Endothelial cell of hepatic sinusoid (primary cell): ENCODE measurements around the gene PLCB2.

ENCODE experiments used
- in situ Hi-C: cut with HindIII; loops from 2 replicates; pipeline ENCODE4 v1.10.0; 2017; ENCODE audit warnings: low sequenced_read_pairs

PLCB2 gene

DNA sequence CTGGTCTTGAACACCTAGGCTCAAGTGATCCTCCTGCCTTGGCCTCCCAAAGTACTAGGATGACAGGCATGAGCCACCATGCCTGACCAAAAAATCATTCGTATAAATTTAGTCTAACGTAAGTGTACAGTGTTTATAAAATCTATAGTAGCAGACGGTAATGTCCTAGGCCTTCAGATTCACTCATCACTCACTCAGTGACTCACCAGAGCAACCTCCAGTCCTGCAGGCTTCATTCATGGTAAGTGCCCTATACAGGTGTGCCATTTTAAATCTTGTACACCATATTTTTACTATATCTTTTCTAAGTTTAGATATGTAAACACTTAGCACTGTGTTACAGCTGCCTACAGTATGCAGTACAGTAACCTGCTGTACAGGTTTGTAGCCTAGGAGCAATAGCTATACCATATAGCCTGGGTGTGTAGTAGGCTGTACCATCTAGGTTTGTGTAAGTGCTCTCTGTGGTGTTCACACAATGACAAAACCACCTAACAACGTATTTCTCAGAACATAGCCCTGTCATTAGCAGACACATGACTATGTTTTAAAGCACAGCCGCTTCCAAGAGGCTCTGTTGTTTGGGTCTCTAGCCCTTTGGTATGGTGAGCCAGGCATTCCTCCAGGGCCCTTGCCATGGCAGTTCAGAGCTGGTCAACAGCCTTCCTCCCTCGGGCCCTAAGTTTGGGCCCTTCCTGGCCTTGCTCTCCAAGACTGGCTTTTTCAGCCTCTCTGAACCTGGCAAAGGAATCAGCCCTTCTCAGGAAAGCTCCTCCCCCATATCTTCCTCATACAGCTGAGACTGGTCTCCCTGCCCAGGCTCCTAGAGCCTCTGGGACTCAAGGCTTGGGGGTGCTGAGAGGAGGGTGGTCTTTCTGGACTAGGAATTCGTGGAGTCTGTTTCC is 34.9 kb upstream of the PLCB2 start:
- in situ Hi-C loops: no loop called here

DNA sequence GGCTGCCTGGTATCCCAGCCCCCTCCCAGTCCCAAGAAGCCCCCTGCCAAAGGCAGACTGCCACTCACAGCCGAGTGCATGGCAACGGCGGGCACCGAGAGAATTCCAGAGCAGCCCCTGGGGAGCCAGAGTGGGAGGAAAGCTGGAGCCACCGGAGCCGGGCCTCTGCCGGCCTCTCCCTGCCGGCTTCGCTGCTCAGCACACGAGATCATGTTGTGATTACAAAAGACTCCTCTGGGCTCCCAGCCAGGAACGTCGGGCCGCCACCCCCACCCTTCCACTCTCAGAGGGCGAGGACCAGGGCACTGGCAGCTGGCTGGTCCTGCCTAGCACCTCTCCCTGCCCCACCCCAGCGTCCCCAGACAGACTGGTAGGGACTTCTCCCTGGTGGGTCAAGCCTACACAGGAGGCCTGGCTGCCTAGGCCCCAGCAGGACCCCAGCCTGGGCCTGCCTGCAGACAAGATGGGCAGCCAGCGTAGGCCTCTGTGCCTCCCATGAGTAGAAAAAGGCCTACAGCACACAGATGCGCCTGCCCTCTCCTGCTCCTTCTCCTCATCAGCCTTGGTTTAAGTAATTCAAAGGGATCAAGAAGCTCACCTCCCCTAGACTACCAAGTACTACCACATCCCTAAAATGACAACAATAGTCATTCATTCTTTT is 33.1 kb upstream of the PLCB2 start, which contains the start of gene CCDC9B:
Gene CCDC9B (minus strand): TSS at position 200 of the 661 bp plus-strand sequence. CDS start 120 bp downstream, at position 80.
- in situ Hi-C loops: no loop called here

DNA sequence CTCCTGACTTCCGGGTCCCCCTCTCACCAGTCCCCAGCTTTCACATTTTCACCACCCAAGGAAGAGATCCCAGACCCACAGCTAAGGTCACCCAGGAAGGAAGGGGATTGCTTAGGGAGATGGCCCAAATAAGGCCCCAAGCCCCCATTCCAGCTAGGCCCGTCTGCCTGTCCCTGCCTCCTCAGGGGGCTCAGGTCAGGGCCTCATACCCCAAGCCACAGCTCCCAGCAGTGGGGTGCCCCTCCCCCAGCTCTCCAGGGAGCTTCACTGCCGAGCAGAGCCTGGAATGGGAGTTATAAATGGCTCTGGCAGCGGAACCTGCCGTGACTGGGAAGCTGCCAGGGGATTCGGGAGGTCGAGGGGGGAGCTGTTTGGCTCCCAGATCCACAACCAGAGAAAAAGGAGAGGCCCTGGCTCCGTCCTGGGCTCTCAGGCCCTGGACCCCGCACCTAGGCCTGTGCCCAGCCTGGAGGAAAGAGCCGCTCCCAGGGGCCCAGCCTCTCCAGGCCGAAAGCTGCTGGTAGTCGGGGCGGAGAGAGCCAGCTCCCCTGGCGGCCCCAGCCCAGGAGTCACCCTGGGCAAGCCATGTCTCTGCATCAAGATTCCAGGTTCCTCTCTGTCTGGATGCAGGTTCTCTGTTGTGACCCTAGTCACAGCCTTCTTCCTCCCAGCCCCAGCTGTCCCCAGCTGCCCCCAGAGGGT is 32.5 kb upstream of the PLCB2 start:
- in situ Hi-C loops: no loop called here

DNA sequence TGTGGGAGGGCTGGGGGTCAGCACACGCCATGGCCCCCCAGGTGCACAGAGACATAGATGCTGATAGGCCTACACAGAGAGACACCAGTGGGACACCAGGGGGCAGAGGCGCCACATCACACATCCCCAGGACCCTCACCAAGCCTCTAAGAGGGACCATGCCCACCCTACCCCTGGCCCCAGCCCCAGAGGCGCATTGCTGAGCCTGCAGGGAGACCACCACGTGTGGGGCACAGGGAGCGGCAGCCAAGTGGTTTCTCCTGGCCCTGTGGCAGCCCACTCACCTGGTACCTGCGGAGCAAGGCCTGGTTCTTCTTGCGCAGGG is 31.8 kb upstream of the PLCB2 start:
- in situ Hi-C loops: no loop called here

DNA sequence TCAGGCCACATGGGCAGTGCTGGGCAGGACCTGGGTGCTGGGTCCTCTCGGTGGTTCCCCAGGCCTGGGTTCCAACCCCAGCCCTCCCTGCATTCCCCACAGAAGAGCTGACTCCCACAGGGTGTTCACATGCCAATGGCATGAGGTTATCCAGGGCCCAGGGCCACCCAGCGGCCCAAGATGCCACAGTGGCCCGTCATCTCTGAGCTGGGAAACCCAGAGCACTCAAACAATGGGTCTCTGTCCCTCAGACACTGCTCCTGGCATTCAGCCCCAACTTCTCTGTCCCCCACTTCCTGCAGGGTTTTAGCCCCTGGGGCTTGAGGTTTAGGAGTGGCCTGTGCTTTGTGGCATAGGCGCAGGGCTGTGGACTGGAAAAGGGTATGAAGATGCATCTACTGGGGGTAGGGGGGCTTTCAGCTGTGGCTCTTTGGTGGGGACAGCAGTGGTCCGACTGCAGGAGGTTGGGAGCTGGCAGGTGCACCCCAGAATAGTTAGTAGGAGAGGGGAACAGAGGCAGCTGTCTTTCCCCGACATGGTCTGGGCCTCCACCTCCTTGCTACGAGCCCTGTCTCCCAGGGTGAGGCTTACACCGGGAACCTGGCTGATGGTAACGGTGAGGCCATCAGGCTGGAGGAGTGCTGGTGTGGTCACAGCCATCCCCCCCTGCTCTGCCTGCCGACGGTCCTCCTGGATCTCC is 31.3 kb upstream of the PLCB2 start:
- in situ Hi-C loops: no loop called here

DNA sequence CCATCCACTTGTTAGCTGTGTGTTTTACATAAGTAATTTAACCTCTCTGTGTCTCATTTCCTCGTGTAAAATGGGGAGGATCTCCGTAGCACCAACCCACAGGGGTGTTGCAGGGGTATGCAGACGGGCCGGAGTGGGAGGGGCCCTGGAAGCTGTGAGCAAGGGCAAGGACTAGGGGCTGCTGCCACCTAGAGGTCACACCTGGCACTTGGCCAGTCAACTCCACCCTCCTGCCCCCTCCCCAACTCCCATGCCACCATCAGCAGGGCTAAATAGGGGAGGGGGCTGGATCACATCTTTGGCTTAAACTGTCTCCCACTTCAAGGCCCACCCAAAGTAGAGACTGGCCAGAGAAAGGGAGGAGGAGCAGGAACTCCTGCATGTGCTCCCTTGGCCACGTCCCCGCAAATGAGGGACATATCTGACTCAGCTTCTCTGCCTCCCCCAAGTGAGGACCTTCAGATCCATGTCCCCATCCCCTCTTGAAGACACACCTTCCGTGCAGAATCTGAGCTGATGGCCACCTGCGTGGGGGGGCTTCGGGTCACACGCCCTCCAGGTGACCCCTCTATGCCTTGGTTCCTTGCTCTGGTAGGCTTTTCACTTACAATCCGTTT is 30.4 kb upstream of the PLCB2 start:
- in situ Hi-C loops: no loop called here

DNA sequence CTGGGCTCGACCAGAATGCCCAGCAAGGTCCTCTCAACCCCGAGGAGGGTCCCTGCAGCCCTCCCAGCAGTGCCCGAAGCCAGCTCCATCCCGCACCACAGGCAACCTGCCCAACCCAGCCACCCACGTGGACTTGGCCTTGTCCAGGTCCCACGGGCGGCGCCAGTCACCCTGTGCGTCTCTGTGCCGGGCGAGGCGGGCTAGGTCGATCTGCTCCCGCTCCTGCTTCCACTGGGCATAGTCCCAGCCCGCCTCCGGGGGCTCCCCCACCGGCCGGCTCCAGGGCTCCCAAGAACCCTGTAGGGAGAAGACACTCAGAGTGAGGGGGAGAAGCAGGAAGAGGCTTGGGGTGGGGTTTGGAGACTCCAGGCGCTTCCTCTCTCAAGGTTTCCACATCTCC is 29.9 kb upstream of the PLCB2 start:
- in situ Hi-C loops: no loop called here

DNA sequence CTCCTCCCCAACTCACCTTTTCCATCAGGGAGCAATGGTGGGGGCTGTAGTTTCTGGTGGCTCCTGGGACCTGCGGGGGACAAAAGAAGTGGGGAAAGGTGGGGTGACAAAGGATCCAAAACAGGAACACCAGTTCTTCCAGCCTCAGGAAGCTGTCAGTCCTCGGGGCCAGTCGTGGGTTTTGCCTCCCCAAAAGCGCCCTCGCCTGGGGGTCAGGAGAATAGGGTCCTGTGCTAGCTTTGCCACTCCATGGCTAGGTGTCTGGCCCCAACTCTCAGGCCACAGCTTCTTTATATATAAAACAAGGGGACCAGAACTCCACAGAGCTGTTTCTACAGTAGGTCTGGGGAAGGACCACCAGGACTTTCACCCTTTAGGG is 29.0 kb upstream of the PLCB2 start:
- in situ Hi-C loops: no loop called here

DNA sequence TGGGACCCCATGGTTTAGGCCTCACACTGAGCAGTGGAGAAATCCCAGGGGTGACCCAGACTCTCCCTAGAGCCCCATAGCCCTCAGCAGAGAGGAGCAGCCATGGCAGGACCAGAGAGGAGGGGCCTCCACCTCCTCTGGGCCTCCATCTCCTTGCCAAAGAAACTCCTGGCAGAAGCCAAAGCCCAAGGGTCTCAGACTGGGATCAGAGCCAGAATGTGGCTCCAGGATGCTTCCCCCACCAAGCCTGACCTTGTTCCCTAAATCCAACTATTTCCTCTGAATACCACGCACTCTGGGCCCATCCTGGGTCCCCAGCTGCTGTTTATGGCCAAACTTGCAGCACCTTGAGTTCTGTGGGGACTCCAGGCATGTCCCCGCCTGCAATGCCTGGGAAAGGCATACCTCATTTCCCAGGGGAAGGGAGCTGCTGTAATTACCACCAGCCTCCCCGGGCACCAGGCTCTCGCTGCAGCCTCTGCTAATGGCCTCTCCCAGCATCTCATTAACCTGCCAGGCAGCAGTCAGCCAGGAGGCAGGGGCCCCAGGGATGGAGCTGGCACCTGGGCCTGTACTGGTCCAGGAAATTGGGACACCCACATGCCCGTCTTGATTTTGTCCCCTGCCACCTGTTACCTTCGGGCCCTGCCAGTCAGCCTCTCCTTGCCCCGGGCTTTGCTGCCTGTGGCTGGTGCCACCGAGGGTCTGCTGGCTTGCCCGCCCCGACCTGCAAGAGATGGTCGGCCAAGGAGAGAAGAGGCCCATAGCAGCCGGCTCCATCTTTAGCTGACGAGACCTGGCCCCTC is 28.4 kb upstream of the PLCB2 start:
- in situ Hi-C loops: no loop called here

DNA sequence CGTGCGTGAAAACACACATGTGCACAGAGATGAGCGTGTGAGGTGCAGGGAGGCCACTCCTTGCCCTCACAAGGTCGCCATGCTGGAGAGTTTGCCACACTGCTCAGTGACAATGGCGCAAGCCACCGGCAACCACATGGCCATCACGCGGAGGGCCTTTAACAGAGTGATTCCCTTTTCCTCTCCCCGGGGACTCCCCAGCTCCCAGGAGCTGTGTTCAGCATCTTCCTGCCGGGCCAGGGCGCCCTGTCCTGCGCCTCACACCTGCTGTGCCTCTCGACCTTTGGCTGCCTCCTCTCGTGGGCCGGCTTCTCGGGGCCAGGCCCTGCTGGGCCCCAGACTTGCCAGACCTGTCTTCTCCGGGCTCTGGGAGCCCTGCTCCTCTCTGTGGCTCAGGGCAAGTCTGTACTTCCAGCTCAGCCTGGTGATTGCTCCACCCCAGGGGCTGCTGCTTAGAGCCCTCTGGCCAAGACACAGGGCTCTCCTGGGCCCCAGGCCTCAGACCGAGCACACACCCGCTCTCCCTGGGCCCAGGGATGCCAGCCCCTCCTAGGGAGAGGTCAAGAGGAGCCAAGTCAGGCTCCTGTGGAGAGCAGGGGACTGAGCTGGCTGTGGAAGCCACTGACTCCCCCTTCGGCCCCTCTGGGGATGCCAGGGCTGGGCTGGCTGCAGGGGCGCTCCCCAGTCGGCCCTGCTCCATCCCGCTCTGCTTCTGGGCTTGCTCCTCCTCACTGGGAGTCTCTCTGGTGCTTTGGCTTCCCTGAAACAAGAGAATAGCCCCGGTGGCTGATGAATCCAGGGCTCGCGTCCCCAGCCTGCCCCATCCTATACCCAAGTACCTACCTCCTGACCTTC is 27.4 kb upstream of the PLCB2 start:
- in situ Hi-C loops: no loop called here

DNA sequence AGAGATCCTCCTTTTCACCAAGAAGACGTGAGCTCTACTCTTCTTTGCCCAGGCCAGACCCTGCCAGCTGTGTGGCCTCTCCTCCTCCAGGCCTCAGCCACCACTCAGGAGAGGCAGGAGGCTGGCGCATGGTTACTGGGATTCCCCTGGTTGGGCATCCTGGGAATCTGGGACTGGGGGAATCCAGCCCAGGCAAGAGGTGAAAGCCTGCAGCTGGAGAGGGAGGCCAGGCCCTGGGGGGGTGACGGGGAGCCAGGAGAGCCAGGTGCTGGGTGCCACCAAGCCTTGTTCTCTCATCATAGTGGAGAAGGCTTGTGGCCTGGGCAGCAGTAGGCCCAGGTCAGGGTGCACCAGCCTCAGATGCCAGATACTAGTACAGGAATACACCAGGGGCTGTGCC is 26.8 kb upstream of the PLCB2 start:
- in situ Hi-C loops: no loop called here

DNA sequence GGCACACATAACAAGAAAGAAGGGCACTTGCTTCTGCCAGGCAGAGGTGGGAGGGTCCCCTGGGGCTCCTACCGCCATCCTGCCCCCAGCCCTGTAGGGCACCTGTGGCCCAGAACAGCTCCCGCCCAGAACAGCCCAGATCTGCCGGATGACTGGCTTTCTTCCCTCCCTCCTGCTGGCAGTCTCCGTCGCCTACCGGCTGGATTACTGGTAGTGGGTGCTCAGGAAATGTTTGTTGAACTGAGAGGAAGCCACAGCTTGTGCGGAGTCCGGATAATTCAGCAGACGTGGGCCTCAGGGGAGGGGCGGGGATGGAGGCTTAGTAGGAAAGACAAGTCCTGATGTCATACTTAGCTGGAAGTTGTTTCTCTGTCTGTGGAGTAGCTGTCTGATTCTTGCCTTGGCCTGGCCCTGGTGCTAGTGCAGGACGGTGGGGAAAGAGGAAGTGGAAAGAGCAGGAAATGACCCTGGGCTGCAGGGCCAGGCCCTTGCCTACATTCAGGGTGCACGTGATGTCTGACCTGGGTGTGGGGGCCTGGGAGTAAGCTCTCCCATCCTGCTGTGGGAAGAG is 26.3 kb upstream of the PLCB2 start:
- in situ Hi-C loops: no loop called here

DNA sequence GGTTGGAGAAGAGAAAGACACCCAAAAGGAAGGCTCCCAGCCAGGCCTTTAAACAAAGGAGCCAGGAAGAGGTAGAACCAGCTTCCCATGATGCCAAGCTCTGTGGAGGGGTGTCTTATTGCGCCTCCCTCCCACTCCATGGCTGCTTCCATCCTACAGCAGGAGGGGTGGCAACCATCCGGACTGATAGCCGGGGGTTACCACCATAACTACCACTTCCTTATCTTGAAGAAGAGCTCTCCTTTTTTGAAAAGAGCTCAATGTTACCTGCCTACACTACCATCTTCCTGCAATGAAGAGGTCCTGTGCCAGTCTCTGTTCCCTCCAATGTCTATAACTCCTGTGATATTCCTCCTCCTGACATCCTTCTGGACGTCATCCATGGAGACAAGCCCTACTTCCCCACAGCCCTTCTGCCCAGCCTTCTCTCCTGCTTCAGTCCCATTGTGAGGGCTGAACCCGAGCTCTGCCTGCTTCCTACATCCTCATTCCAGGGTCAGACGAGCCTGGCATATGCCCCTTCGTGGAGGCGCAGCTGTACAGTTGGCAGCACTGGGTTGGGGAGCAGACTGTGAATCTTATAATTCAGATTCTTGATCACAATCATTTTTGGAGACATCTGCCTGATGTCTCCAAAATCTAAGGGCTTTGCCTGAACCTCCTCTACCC is 24.5 kb upstream of the PLCB2 start:
- in situ Hi-C loops: no loop called here

DNA sequence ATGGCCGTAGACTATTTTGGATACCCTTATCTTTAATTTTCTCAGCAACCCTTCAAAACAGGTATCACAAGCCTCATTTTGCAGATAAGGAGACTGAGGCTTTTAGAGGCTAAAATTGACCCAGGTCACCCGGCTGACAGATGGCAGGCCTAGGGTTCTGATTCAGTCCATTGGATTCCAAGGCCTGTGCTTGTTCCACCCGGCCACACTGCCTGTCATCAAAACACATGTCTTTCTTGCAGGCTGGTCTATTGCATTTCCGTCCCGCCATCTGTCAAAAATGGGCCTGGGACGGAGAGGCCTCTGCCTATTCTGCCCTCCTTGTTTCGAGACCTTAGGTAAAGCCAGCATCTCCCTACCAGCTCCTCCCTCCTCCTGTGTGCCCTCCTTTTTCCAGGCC is 23.9 kb upstream of the PLCB2 start:
- in situ Hi-C loops: no loop called here

DNA sequence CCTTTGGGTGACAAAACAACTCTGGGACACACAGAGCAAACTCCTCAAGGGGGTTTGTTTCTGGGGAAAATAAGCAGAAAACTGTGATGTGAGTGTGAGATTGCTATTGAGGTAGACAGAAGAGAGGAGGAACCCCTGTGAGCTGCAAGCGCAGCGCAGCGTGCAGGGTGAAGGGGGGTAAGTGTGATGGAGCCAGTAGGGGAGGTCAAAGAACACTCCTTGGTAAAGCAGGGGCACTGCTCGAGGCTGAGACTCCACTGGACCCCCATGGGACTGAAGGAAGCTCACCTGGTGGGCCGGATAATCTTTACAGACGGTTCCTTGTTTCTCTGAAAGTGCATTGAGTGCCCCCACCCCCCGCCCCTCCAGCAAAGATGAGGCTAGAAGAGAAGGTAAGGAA is 23.3 kb upstream of the PLCB2 start:
- in situ Hi-C loops: no loop called here

DNA sequence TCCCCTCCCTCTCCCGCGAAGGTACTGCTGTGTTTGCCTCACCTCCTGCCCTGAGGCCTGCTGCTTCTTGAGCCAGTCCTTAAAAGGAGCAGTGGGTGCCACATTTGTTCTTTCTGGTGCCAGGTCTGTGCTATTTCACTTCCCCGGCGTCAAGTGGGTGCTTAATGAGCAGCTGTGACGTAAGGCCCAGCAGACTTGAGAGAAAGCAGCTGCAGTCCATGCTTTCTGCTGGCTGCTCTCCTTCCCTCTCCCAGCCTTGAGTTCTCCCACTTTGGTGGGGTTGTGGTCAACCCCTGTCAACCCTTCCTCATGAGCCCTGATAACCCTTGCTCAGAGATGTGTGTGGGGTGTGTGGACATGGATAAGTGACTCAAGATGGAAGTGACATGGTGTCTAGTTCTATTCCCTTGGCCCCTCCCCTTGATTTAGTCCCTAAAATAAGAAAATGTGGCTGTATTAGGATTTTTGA is 22.7 kb upstream of the PLCB2 start:
- in situ Hi-C loops: no loop called here

DNA sequence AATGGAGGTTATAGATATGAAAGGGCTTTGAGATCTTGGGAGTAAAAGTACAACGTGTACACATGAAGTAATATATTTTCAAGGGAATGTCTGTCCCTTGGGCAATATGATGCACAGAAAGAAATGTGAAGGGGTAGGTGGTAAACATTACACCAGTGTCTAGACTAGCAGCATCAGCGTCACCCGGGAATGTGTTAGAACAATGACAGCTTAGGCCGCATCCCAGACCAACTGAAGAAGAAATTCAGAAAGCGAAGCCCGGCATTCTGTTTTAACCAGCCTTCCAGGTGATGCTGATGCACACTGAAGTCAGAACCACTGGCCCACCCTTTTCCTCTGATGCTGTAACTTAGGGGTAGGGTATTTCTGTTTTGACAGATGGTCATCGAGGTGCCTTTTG is 22.1 kb upstream of the PLCB2 start:
- in situ Hi-C loops: loop anchor here (5.0 kb wide), 1 partner anchor 92 kb away; no protein-coding TSS in a partner anchor

DNA sequence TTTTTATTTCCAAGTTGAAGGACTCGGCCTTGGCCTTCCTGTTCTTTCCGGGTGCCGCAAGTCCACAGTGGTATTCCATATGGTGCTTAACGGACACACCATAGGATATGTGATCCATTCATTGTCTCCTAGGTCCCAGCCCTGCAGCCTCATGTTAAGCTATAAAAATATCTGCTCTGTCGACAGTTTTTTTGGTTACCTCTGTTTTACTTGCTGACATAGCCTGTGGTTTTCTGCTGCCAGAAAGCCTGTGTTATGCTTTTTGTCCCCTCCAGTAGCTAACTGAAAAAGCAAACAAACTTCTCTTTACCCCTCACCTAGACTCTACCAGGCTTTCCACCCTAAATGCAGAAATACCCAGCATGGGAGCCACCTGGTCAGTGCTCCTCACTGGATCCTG is 21.0 kb upstream of the PLCB2 start:
- in situ Hi-C loops: loop anchor here (5.0 kb wide), 1 partner anchor 94 kb away; no protein-coding TSS in a partner anchor
